K562 (cell line): ENCODE data around the gene CERS1.

Experiments
- BRD4 ChIP-seq: fragments of 200-600 bp; sonication (generic); IDR thresholded peaks from 2 replicates; pipeline ENCODE4 v1.6.1; 2017; ENCODE audit warnings: inconsistent platforms
- EZH2 ChIP-seq: IDR thresholded peaks from 2 replicates; pipeline ENCODE4 v1.6.1; 2012; ENCODE audit warnings: low read depth, mild to moderate bottlenecking, inconsistent platforms, low read length, borderline replicate concordance
- MED1 ChIP-seq: sonication (generic); formaldehyde crosslinking; IDR thresholded peaks from 2 replicates; pipeline ENCODE4 v1.8.1; 2023; ENCODE audit warnings: missing genetic modification reagents, borderline replicate concordance
- PHF20 ChIP-seq: fragments of 450-650 bp; IDR thresholded peaks from 2 replicates; pipeline ENCODE4 v1.6.1; 2018; ENCODE audit not compliant: partially characterized antibody
- POLR2A ChIP-seq: fragments of 450-650 bp; conservative IDR thresholded peaks from 2 replicates; pipeline ENCODE4 v1.6.1; 2016
- POLR2AphosphoS5 ChIP-seq: IDR thresholded peaks from 2 replicates; pipeline ENCODE4 v1.6.1; 2011; ENCODE audit warnings: mild to moderate bottlenecking, low read depth, low read length, moderate library complexity; ENCODE audit not compliant: control insufficient read depth, insufficient read depth
- PRPF4 ChIP-seq: fragments of 200-400 bp; formaldehyde crosslinking; IDR thresholded peaks from one replicate; pipeline ENCODE4 v1.6.1; 2017; ENCODE audit warnings: low read length, low read depth, mild to moderate bottlenecking; ENCODE audit not compliant: insufficient read depth, poor library complexity, severe bottlenecking
- REST ChIP-seq, 2 experiments: fragments of 450-650 bp; formaldehyde crosslinking in 1 of 2; IDR thresholded peaks; 2 replicates each; pipeline versions ENCODE4 v1.4.0 to v1.6.1; 2014 to 2020; ENCODE audit warnings: mild to moderate bottlenecking in 2 of 2, borderline replicate concordance in 1 of 2, low read depth in 1 of 2
- STAT5B ChIP-seq: fragments of 250-450 bp; sonication (Bioruptor Pico); IDR thresholded peaks from 2 replicates; pipeline ENCODE4 v1.8.0; 2021; ENCODE audit warnings: mild to moderate bottlenecking, inconsistent platforms
- ZNF174 ChIP-seq: fragments of 250-450 bp; sonication (Bioruptor Pico); IDR thresholded peaks from 2 replicates; pipeline ENCODE4 v1.4.0; 2020; ENCODE audit warnings: mild to moderate bottlenecking
- TF ChIP-seq, protein P1 (sequence below), 3 experiments: IDR thresholded peaks in 2 of 3; conservative IDR thresholded peaks in 1 of 3; 2 replicates each; pipeline ENCODE4 v1.5.1; 2011 to 2012; ENCODE audit warnings: low read length in 3 of 3, mild to moderate bottlenecking in 3 of 3, control low read depth in 2 of 3, improper control_type of control experiment in 1 of 3, inconsistent platforms in 1 of 3, low read depth in 1 of 3, mixed read lengths in 1 of 3, moderate library complexity in 1 of 3; ENCODE audit not compliant: insufficient read depth in 2 of 3
- TF ChIP-seq, protein P2 (sequence below): fragments of 450-650 bp; formaldehyde crosslinking; IDR thresholded peaks from 2 replicates; pipeline ENCODE4 v1.4.0; 2020; ENCODE audit warnings: mild to moderate bottlenecking, moderate library complexity

DNA sequence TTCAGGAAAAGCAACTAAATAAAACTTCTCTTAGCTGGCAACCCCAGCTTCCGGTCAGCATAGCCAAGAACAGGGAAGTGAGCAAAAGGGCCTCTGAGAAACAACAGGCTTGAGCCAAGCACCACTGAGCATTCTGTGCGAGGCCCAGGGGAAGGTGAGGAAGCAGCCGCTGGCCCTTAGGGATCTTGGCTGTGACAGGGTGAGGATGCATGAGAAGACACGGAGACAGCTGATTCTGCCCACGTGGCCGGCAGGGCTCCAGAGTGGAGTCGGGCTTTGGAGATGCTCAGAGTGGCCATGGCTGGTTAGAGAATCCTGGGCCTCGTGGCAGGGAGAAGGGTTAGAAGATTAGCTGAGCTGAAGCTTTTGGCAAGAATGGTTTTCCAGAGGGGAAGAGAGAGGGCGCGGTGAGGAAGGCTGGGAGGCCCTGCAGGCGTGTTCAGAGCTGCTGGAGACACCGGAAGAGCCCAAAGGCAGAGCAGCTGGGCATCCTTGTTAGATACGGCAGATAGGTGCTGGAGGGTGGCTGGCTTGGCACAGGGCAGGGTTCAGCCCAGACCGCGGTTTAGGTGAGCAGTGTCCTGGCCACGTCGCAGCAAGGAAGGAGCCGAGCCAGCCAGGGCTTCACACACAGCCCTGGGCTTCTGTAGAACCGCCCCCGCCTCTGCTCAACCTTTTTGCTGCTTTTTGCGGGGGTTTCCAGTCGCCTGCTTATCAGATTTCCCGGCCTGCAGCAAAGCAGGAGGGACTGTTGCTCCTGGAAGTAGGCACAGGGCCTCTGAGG lies 46.9 kb downstream of the CERS1 start:
- TF ChIP-seq, protein P1, sequence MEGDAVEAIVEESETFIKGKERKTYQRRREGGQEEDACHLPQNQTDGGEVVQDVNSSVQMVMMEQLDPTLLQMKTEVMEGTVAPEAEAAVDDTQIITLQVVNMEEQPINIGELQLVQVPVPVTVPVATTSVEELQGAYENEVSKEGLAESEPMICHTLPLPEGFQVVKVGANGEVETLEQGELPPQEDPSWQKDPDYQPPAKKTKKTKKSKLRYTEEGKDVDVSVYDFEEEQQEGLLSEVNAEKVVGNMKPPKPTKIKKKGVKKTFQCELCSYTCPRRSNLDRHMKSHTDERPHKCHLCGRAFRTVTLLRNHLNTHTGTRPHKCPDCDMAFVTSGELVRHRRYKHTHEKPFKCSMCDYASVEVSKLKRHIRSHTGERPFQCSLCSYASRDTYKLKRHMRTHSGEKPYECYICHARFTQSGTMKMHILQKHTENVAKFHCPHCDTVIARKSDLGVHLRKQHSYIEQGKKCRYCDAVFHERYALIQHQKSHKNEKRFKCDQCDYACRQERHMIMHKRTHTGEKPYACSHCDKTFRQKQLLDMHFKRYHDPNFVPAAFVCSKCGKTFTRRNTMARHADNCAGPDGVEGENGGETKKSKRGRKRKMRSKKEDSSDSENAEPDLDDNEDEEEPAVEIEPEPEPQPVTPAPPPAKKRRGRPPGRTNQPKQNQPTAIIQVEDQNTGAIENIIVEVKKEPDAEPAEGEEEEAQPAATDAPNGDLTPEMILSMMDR (IDR thresholded peaks at IDR 0.05 in 2 of 3, conservative IDR thresholded peaks at IDR 0.05 in 1 of 3; ENCODE audit: insufficient read depth in 2 of 3, low read depth in 1 of 3, low read length in 3 of 3): no peak
- TF ChIP-seq, protein P2, sequence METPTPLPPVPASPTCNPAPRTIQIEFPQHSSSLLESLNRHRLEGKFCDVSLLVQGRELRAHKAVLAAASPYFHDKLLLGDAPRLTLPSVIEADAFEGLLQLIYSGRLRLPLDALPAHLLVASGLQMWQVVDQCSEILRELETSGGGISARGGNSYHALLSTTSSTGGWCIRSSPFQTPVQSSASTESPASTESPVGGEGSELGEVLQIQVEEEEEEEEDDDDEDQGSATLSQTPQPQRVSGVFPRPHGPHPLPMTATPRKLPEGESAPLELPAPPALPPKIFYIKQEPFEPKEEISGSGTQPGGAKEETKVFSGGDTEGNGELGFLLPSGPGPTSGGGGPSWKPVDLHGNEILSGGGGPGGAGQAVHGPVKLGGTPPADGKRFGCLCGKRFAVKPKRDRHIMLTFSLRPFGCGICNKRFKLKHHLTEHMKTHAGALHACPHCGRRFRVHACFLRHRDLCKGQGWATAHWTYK (CRISPR knock-in tag): no peak
- TF ChIP-seq MED1 (CRISPR knock-in tag) (no peak), PHF20 (no peak), POLR2AphosphoS5 (no peak), POLR2A (no peak), STAT5B (CRISPR knock-in tag) (no peak), BRD4 (no peak), REST (IDR thresholded peaks at IDR 0.05; ENCODE audit: borderline replicate concordance) (no peak), REST (CRISPR knock-in tag; IDR thresholded peaks at IDR 0.05; ENCODE audit: low read depth) (no peak), ZNF174 (CRISPR knock-in tag) (no peak), EZH2 (no peak), PRPF4 (no peak)
